Muscle layer of colon (tissue), 2 donors: ENCODE data around the gene NEK5.

Experiments
- H3K27ac ChIP-seq: one replicate; pipeline ENCODE4 v1.7.0; 2013; ENCODE audit warnings: low read depth, mild to moderate bottlenecking, low read length, moderate library complexity
- H3K27me3 ChIP-seq, 2 donors: one replicate each; pipeline ENCODE4 v1.7.0; 2013; ENCODE audit warnings: low read length in 2 of 2, mild to moderate bottlenecking in 2 of 2; ENCODE audit not compliant: insufficient read depth in 2 of 2, control insufficient read depth in 1 of 2
- H3K36me3 ChIP-seq: one replicate; pipeline ENCODE4 v1.7.0; 2013; ENCODE audit warnings: mild to moderate bottlenecking, low read length; ENCODE audit not compliant: insufficient read depth
- H3K4me1 ChIP-seq: one replicate; pipeline ENCODE4 v1.7.0; 2013; ENCODE audit warnings: mild to moderate bottlenecking, low read length; ENCODE audit not compliant: insufficient read depth
- H3K4me3 ChIP-seq, 2 donors: one replicate each; pipeline ENCODE4 v1.7.0; 2013; ENCODE audit warnings: low read length in 2 of 2, low read depth in 1 of 2, mild to moderate bottlenecking in 1 of 2, moderate library complexity in 1 of 2
- H3K9ac ChIP-seq: one replicate; pipeline ENCODE4 v1.7.0; 2013; ENCODE audit warnings: low read length
- H3K9me3 ChIP-seq: one replicate; pipeline ENCODE4 v1.7.0; 2013; ENCODE audit warnings: mild to moderate bottlenecking, low read length
- donor health status: abdominal sarcoma.
- donor health status: Adenocarcinoma of cecum.

Gene NEK5

GRCh38 chr13:52029569-52029968 lies 99.3 kb downstream of the NEK5 start:
- no peaks in the 10 kb centered on the region for H3K4me1 ChIP-seq
- H3K9ac ChIP-seq = no peak overlapping the region
- H3K27me3 ChIP-seq = no peaks in the 10 kb centered on the region
- peaks cover 15% of the 10 kb centered on the region for H3K36me3 ChIP-seq
- no peak overlapping the region for H3K27ac ChIP-seq
- H3K9me3 ChIP-seq = no peaks in the 10 kb centered on the region
- no peak overlapping the region for H3K4me3 ChIP-seq

GRCh38 chr13:52027832-52028231 lies 101.0 kb downstream of the NEK5 start:
- Histone ChIP-seq H3K27me3 (no peaks in the 10 kb centered on the region), H3K4me3 (no peak overlapping the region), H3K9me3 (no peaks in the 10 kb centered on the region), H3K9ac (no peak overlapping the region), H3K27ac (no peak overlapping the region), H3K36me3 (peaks cover 23% of the 10 kb centered on the region), H3K4me1 (no peaks in the 10 kb centered on the region)

- peaks cover 29% of the 10 kb centered on the region for H3K36me3 ChIP-seq
- H3K4me1 ChIP-seq = no peaks in the 10 kb centered on the region
- no peak overlapping the region for H3K9ac ChIP-seq
- H3K27me3 ChIP-seq = no peaks in the 10 kb centered on the region
- no peaks in the 10 kb centered on the region for H3K9me3 ChIP-seq
- no peak overlapping the region for H3K4me3 ChIP-seq
- no peak overlapping the region for H3K27ac ChIP-seq
Measured at GRCh38 chr13:52026246-52026626, 102.6 kb downstream of the NEK5 start.

GRCh38 chr13:52025475-52026245 lies 103.2 kb downstream of the NEK5 start:
- Histone ChIP-seq H3K4me3 (no peak overlapping the region), H3K9me3 (no peaks in the 10 kb centered on the region), H3K27me3 (no peaks in the 10 kb centered on the region), H3K9ac (no peak overlapping the region), H3K4me1 (no peaks in the 10 kb centered on the region), H3K27ac (no peak overlapping the region), H3K36me3 (peaks cover 32% of the 10 kb centered on the region)

- Histone ChIP-seq H3K4me3 (no peak within 1 kb of the TSS), H3K36me3 (peaks cover 40% of the 10 kb centered on the region), H3K9me3 (no peaks in the 10 kb centered on the region), H3K4me1 (no peaks in the 10 kb centered on the region), H3K9ac (no peak within 1 kb of the TSS), H3K27me3 (no peaks in the 10 kb centered on the region), H3K27ac (no peak within 1 kb of the TSS)
Measured at GRCh38 chr13:52024481-52024880, 104.4 kb downstream of the NEK5 start, which contains the start of gene UTP14C. Gene UTP14C (plus strand): TSS chr13:52024691. CDS start chr13:52028805, 4,114 bp downstream.

GRCh38 chr13:52022356-52022755 lies 106.5 kb downstream of the NEK5 start:
- Histone ChIP-seq H3K9me3 (no peaks in the 10 kb centered on the region), H3K36me3 (peaks cover 48% of the 10 kb centered on the region), H3K27ac (no peak overlapping the region)

GRCh38 chr13:52020191-52020590 lies 108.7 kb downstream of the NEK5 start:
- Histone ChIP-seq H3K4me3 (no peak overlapping the region), H3K27ac (no peak overlapping the region), H3K36me3 (peaks cover 38% of the 10 kb centered on the region), H3K27me3 (no peaks in the 10 kb centered on the region), H3K4me1 (no peaks in the 10 kb centered on the region), H3K9ac (no peak overlapping the region), H3K9me3 (no peaks in the 10 kb centered on the region)

More at GRCh38 chr13:52022356-52022755, 106.5 kb downstream of the NEK5 start:
- no peaks in the 10 kb centered on the region for H3K4me1 ChIP-seq
- no peaks in the 10 kb centered on the region for H3K27me3 ChIP-seq
- no peak overlapping the region for H3K9ac ChIP-seq
- H3K4me3 ChIP-seq = no peak overlapping the region

- H3K4me3 ChIP-seq = no peak overlapping the region
- no peak overlapping the region for H3K27ac ChIP-seq
- H3K4me1 ChIP-seq = peaks cover 9% of the 10 kb centered on the region
- H3K9me3 ChIP-seq = no peaks in the 10 kb centered on the region
- H3K9ac ChIP-seq = no peak overlapping the region
- H3K27me3 ChIP-seq = no peaks in the 10 kb centered on the region
- H3K36me3 ChIP-seq = peaks cover 19% of the 10 kb centered on the region
Measured at GRCh38 chr13:52016296-52016695, 112.6 kb downstream of the NEK5 start.

- H3K4me1 ChIP-seq = peaks cover 24% of the 10 kb centered on the region
- H3K27me3 ChIP-seq = no peaks in the 10 kb centered on the region
- peak overlapping the region; percentile 90 to 99 for H3K4me3 ChIP-seq
- H3K27ac ChIP-seq = peak overlapping the region; percentile 40
- H3K9me3 ChIP-seq = no peaks in the 10 kb centered on the region
- H3K9ac ChIP-seq = peak overlapping the region; percentile 78
- no peaks in the 10 kb centered on the region for H3K36me3 ChIP-seq
Measured at GRCh38 chr13:52012512-52012836, 116.4 kb downstream of the NEK5 start.

- peak within 1 kb of the TSS; percentile 70 for H3K27ac ChIP-seq
Measured at GRCh38 chr13:52011632-52012511, 117.0 kb downstream of the NEK5 start, which contains the start of gene ALG11. Gene ALG11 (plus strand): TSS chr13:52012398. CDS start chr13:52012419, 21 bp downstream.

GRCh38 chr13:52010890-52011631 lies 117.8 kb downstream of the NEK5 start, which contains the start of gene ATP7B:
Gene ATP7B (minus strand): TSS chr13:52011450. CDS start chr13:52011337, 113 bp downstream.
- Histone ChIP-seq H3K9ac (peak within 1 kb of the TSS; percentile 78), H3K4me3 (peak within 1 kb of the TSS; percentile 90 to 99), H3K4me1 (peaks cover 24% of the 10 kb centered on the region), H3K27me3 (no peaks in the 10 kb centered on the region), H3K27ac (peak within 1 kb of the TSS; percentile 70), H3K36me3 (no peaks in the 10 kb centered on the region), H3K9me3 (no peaks in the 10 kb centered on the region)

More at GRCh38 chr13:52011632-52012511, 117.0 kb downstream of the NEK5 start, which contains the start of gene ALG11:
- no peaks in the 10 kb centered on the region for H3K27me3 ChIP-seq
- no peaks in the 10 kb centered on the region for H3K36me3 ChIP-seq
- peak within 1 kb of the TSS; percentile 78 for H3K9ac ChIP-seq
- peaks cover 24% of the 10 kb centered on the region for H3K4me1 ChIP-seq
- peak within 1 kb of the TSS; percentile 90 to 99 for H3K4me3 ChIP-seq
- H3K9me3 ChIP-seq = no peaks in the 10 kb centered on the region
